GM19043 (cell line): ENCODE data around the gene SMARCA2.

Source experiments
- ATAC-seq: cut with Tn5 transposase; IDR thresholded peaks from one replicate; pipeline ENCODE4 v1.9.1; 2021; ENCODE audit warnings: low read depth; ENCODE audit not compliant: unreplicated experiment

The SMARCA2 gene

GRCh38 chr9:2086971-2087370 lies 71.8 kb downstream of the SMARCA2 start:
- ATAC-seq, result no peak

DNA sequence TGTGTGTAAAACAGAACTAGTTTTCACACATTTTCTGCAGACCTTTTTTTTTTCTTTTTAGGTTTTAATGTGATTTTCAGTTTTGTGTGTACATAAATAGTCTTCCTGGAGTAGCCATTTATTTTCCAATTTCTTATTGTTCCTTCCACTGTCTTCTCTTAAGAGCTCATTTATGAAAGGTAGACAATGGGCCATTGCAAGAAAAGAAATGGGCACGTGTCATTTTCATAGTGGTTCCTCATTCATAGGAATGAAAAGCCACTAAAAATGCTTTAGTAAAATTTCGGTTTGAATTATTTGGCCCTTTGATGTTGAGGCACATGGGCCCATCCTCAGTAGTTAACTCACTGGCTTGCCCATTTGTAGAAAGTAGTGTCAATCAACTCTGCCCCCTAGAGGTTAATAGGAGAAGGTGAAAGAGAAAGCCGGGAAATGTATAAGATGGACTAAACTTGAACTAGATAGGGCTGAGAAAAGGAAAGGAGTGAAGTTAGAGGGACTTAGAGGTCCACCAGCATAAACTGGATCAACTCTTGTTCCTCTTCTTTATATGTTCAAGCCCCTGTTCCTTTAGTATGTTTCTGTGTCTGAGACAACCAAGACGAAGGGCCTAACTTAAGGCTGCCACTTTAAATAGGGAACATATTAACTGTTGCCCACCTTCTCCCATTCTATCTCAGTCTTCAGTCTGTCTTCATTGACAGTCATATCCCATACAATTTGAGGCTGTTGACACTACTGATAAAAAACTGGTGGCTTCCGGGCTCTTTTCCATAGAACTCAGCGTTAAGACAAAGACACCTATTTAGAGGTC lies 72.6 kb downstream of the SMARCA2 start:
- peak; percentile 80 for ATAC-seq

GRCh38 chr9:2093920-2094597 lies 78.9 kb downstream of the SMARCA2 start:
- no peak for ATAC-seq

DNA sequence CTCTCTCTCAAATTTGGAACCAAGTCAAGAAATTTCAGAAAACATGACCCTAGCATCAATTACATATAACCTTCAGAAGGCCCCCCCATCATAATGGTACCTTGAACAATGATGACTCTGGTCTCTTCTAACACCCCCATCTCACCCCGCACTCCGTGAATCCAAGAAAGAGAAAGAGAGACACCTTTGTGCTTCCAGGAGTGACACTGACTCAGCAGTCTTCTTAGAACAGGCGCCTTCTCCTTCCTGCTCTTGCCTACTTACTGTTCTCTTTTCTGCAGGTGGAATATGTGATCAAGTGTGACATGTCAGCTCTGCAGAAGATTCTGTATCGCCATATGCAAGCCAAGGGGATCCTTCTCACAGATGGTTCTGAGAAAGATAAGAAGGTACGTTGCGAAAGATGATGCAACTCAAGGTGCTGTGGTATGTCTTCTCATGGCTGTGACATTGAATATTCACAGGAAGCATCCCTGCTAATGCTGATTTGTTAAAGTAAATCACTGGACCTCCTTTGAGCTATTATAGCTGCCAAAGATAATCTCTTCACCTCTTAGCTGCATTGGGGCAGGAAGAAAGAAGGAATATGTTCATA lies 81.3 kb downstream of the SMARCA2 start:
- no peak for ATAC-seq

GRCh38 chr9:2106666-2107065 lies 91.5 kb downstream of the SMARCA2 start:
- no peak for ATAC-seq

DNA sequence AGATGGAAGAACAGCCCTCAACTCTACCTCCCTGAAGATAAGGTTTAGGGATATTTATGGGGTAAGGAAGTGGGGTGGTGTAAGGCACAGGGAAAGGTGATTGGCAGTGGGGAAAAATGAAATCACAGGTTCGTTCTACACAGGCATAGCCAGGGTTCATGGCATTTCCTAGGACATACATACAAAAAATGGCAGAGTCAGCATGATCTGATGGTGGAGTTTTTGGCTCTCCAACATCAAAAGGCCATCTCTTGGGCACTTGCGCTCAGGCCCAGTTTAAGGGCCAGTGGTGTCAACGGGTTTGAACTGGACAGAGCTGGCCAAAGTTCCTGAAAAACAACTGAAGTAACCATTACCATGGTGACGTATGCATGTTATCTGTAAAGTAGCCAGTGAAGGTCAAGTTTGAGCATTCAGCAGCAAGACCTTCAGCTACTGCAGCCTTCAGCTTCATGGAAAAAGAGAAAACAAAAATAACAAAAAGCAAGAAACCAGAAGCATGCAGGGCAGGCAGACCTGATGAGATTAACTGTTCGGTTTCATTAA lies 92.8 kb downstream of the SMARCA2 start:
- no peak for ATAC-seq

- ATAC-seq, result no peak
Observed at GRCh38 chr9:2109069-2109650, 94.0 kb downstream of the SMARCA2 start.

DNA sequence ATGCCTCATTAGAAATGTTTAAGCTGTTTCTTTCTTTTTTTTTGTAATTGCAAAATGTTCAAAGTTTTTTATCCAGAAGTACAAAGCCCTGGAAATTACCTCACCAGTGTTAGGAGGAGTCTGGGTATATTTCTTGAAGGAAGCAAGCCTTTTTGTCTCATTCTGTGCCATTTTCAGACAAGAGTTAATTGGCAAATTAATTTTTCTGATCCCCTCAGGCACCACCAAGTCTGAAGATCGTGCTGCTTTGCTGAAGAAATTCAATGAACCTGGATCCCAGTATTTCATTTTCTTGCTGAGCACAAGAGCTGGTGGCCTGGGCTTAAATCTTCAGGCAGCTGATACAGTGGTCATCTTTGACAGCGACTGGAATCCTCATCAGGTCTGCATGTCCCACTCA lies 94.9 kb downstream of the SMARCA2 start:
- ATAC-seq, result no peak

DNA sequence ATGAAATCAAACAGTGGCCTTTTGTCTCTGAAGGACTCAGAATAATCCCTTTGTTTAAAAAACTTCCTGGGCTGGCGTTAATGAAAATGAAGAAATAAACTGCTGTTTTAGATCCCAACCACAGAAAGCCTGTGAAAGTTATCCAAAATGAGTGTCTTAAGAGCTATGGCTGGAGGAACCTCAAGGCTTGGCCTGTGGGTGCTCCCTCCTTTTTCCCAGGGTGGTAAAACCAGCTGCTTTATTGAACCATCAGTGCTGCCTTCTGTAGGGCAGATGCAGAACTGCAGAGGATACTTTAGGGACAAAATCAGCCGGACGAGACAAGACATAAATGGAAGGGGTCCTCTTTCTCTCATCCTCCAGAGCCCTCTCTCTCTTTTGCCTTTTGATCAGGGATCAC lies 100.9 kb downstream of the SMARCA2 start:
- no peak for ATAC-seq

DNA sequence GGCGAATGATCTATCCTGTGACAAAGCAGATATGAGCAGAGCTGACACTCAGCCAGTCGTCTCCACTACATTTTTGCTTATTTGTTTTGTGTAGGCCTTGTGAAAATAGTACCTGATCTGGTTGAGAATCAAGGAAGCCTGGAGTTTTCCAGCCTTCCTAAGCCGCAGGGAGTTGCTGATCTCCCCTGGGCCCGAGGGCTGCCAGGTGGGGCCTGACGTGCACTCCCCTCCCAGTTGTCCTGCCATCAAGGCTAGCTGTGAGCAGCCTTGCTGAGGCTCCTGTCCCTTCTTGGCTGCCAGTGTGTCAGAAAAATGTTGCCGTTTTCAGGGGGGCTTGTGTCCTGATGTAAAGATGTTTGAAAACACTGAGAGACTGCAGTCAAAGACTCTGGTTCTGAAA lies 102.4 kb downstream of the SMARCA2 start:
- ATAC-seq, result no peak

- ATAC-seq, result no peak
Observed at GRCh38 chr9:2119566-2119965, 104.4 kb downstream of the SMARCA2 start.

- ATAC-seq, result no peak
Observed at GRCh38 chr9:2120926-2121689, 106.0 kb downstream of the SMARCA2 start.

GRCh38 chr9:2122299-2122698 lies 107.2 kb downstream of the SMARCA2 start:
- ATAC-seq, result no peak

DNA sequence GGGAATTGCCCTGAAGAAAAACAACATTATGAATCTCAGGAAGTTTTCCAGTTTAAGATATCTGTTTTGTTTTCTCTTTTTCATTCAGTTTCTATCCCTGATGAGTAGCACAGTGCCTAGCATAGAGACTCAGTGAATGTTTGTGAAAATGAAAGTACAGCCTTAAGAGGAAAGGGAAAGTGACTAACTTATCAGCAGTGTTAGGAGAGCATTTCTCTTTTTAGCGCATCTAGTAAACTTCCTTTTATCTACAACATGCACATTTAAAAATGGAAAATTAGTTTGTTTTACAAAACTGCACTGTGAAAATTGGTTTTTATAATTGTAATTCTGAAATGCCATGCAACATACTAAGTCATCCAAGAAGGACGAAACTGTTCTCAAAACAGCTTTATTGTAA lies 110.8 kb downstream of the SMARCA2 start:
- peak; percentile 92 for ATAC-seq

- no peak for ATAC-seq
Observed at GRCh38 chr9:2126331-2126803, 111.2 kb downstream of the SMARCA2 start.

DNA sequence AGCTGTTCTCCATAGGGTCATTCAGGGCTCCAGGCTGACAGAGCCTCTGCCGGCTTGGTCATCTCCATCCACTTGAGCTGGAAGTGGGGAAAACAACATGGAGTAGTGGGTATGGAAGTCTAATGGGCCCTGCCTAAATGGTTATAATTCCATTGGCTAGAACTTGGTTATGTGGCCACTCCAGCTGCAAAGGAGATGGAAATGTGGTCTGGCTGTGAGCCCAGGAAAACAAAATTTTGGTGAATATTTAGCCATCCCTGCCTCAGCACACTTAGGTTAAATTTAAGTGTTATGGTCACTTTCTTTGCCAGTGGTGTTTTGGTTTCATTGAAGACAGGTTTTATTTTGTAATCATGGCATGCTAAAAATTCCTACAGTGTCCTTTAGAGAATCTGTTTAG lies 112.3 kb downstream of the SMARCA2 start:
- no peak for ATAC-seq

DNA sequence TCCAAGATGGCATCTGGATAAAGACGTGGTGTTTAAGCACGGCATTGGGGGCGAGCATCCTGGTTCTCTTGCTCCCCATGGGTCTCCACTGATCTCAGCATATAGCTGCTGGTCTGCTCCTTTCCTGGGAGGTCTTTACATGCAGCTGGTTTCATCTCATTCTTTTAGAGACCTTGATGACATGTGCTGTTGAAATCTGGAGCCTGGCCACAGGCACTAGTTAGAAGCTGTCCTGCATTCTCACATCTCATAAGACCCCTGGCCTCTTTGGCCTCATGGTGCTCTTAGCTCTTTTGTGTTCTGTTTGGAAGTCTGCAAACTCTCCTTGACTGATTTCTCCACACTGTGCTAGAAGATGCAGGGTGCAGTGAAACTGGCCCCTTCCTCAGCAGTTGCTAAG lies 113.0 kb downstream of the SMARCA2 start:
- ATAC-seq, result no peak

DNA sequence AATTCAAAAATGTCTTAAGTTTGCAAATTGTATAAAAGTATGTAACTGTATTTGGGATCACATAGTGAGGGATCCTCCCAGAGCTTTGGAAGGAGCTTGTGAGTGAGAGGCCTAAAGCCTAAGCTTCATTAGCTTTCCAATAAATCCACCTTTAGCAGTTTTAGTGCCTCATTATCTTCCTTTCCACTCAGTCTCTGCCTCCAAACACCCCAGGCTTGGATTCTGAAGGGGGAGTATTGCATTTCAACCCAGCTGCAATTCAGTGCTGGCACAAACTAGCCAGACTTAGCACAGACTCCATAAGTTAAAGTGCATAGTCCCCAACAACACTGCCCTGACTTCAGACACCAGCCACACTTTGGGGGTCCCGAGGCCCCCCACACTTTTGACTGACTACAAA lies 113.5 kb downstream of the SMARCA2 start:
- no peak for ATAC-seq

DNA sequence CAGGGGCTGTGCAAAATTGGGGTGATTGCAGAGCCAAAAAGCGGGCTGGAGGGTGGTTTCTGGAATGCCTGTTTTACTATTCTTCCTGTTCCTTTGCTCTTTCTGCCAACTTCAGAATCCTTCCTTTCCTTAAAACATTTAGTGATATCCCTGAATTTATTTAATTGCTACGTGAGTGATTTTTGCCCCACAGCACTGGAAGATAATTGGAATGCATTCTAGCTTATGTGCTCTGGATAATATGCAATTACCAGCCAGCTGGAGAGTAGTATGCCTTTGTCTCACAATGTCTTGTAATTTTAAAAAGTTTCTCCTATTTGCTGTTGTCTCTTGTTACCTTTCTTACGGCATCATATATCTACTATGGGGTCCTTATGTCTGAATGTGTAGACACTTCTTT lies 115.8 kb downstream of the SMARCA2 start:
- no peak for ATAC-seq

DNA sequence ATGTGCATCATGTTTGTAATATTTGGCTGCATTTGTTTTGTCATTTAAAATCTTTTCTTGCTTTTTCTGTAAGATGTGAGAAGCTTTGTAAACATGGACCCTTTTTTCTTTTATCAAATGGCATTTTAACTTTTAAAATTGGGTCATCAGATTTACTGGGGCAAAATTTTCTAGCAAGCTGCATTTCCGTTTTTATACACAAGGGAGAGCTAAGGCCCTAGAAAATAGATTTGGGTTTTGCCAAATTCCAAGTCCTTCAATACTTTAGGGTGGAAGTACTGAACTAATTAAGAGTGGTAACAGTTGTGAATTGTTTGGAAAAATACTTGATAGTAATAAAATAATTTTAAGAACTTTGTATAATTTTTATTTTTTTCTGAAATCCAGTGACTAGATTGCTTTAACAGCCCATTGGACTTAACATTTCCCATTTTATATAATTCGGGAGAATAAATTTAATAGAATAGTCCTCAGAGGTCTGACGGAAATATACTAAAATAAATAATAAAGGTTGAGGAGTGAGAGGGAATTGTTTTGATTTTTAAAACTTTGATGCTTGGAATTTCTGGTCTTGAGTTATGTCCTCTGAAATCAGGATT lies 117.4 kb downstream of the SMARCA2 start:
- ATAC-seq, result no peak
